Hepatocyte (in vitro differentiated cells): ENCODE measurements around the gene PHF1. TPM values are rescaled to one million over a fixed set of nuclear protein-coding genes. Genes with fewer than 3 reads are reported as not detected.
A peak's percentile ranks its signal among the peaks of the same experiment; 100 is the strongest.

Source experiments
- DNase-seq: peaks from one replicate; pipeline ENCODE4 v3.0.0-alpha.2; 2016; ENCODE audit warnings: low spot score
- H2AFZ ChIP-seq: fragments of 200-600 bp; sonication (generic); 2 replicates; pipeline ENCODE4 v1.6.0; 2016; ENCODE audit warnings: antibody characterized with exemption, mild to moderate bottlenecking
- H3K27ac ChIP-seq: fragments of 200-600 bp; sonication (generic); 2 replicates; pipeline ENCODE4 v1.5.1; 2016; ENCODE audit warnings: mild to moderate bottlenecking
- H3K27me3 ChIP-seq: fragments of 200-600 bp; sonication (generic); 2 replicates; pipeline ENCODE4 v1.6.1; 2016
- H3K36me3 ChIP-seq: fragments of 200-600 bp; sonication (generic); replicated peaks from 2 replicates; pipeline ENCODE4 v1.5.1; 2016; ENCODE audit warnings: low read depth; ENCODE audit not compliant: insufficient read depth
- H3K4me1 ChIP-seq: fragments of 200-600 bp; sonication (generic); 2 replicates; pipeline ENCODE4 v1.5.1; 2016; ENCODE audit warnings: mild to moderate bottlenecking, moderate library complexity; ENCODE audit not compliant: insufficient read depth
- H3K4me2 ChIP-seq: fragments of 200-600 bp; sonication (generic); 2 replicates; pipeline ENCODE4 v1.6.0; 2016
- H3K4me3 ChIP-seq: fragments of 200-600 bp; sonication (generic); 2 replicates; pipeline ENCODE4 v1.5.1; 2016; ENCODE audit warnings: mild to moderate bottlenecking
- H3K79me2 ChIP-seq: fragments of 200-600 bp; sonication (generic); 2 replicates; pipeline ENCODE4 v1.6.0; 2017; ENCODE audit warnings: mild to moderate bottlenecking
- H3K9me2 ChIP-seq: fragments of 200-600 bp; sonication (generic); replicated peaks from 2 replicates; pipeline ENCODE4 v1.6.0; 2017; ENCODE audit warnings: mild to moderate bottlenecking; ENCODE audit not compliant: insufficient read depth
- H3K9me3 ChIP-seq: fragments of 200-600 bp; sonication (generic); 2 replicates; pipeline ENCODE4 v1.5.1; 2016; ENCODE audit warnings: low read depth, mild to moderate bottlenecking
- H4K20me1 ChIP-seq: fragments of 200-600 bp; sonication (generic); 2 replicates; pipeline ENCODE4 v1.6.0; 2016; ENCODE audit warnings: mild to moderate bottlenecking; ENCODE audit not compliant: insufficient read depth, poor library complexity, severe bottlenecking
- EZH2 ChIP-seq: fragments of 200-600 bp; sonication (generic); IDR thresholded peaks from 2 replicates; pipeline ENCODE4 v1.6.1; 2016; ENCODE audit warnings: antibody characterized with exemption, mild to moderate bottlenecking, borderline replicate concordance
- EZH2phosphoT487 ChIP-seq: fragments of 200-600 bp; sonication (generic); IDR thresholded peaks from one replicate; pipeline ENCODE4 v1.6.1; 2018; ENCODE audit warnings: antibody characterized with exemption, mild to moderate bottlenecking, low read depth, moderate library complexity; ENCODE audit not compliant: unreplicated experiment, severe bottlenecking
- WGBS: methylation state at CpG from one replicate; pipeline ENCODE4 v1.1.6; 2016; ENCODE audit warnings: low lambda C conversion rate; ENCODE audit errors: missing lambda C conversion rate; 5-methylcytosine and 5-hydroxymethylcytosine counted together
- polyA plus RNA-seq: library from polyadenylated mRNA; unstranded; fragments of >200 nt; fragmentation: Nextera tagmentation; extraction: Ambion mirVana; gene quantifications from 2 replicates; pipeline ENCODE4 v1.2.1, GENCODE V29; 2016
- total RNA-seq: library from RNA; depleted of rRNA; stranded (reverse); fragments of >200 nt; gene quantifications from 2 replicates; pipeline ENCODE4 v1.2.3, GENCODE V29; 2014
- TF ChIP-seq, protein P1 (sequence below): fragments of 200-600 bp; sonication (generic); IDR thresholded peaks from 2 replicates; pipeline ENCODE4 v1.5.1; 2016; ENCODE audit warnings: antibody characterized with exemption, mild to moderate bottlenecking; ENCODE audit not compliant: poor library complexity

PHF1 gene
- total and polyA plus RNA-seq, 2 experiments from 2014 or later = 37.2 to 42.4 TPM

DNA sequence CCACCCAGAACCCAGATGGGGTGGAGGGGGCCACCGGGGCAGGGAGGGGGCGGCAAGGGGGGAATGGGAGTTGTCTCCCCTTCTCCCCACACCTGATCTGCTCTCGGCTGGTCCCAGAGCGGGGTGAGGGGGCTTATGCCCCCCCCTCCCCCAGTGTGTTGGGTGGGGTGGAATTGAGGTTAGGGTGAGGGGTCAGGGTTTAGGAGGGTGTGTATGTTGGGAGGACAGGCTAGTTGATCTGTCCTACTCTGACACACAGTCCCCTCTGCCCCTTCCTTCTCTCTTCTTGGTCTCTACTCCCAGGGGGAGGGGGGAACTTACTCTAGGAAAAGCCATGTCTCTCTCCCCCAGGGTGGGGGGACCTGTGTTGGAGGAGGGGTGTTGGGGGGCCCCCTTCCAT is 41.7 kb downstream of the PHF1 start:
- no peak overlapping the region for H3K4me2 ChIP-seq
- no peak overlapping the region for H3K4me3 ChIP-seq
- H3K9me2 ChIP-seq = no peaks in the 10 kb centered on the region
- H3K4me1 ChIP-seq = no peaks in the 10 kb centered on the region
- no peaks in the 10 kb centered on the region for H3K9me3 ChIP-seq
- H4K20me1 ChIP-seq = no peaks in the 10 kb centered on the region
- DNase-seq = no peak
- no peaks in the 10 kb centered on the region for H3K27me3 ChIP-seq
- TF ChIP-seq EZH2phosphoT487 = no peak
- TF ChIP-seq, protein P1, sequence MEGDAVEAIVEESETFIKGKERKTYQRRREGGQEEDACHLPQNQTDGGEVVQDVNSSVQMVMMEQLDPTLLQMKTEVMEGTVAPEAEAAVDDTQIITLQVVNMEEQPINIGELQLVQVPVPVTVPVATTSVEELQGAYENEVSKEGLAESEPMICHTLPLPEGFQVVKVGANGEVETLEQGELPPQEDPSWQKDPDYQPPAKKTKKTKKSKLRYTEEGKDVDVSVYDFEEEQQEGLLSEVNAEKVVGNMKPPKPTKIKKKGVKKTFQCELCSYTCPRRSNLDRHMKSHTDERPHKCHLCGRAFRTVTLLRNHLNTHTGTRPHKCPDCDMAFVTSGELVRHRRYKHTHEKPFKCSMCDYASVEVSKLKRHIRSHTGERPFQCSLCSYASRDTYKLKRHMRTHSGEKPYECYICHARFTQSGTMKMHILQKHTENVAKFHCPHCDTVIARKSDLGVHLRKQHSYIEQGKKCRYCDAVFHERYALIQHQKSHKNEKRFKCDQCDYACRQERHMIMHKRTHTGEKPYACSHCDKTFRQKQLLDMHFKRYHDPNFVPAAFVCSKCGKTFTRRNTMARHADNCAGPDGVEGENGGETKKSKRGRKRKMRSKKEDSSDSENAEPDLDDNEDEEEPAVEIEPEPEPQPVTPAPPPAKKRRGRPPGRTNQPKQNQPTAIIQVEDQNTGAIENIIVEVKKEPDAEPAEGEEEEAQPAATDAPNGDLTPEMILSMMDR = no peak
- no peak for TF ChIP-seq EZH2
- WGBS = no CpG with 5 or more reads among the region's 4 CpGs
- H3K36me3 ChIP-seq = no peaks in the 10 kb centered on the region
- peaks cover 21% of the 10 kb centered on the region for H3K79me2 ChIP-seq
- H2AFZ ChIP-seq = no peak overlapping the region
- H3K27ac ChIP-seq = no peak overlapping the region

DNA sequence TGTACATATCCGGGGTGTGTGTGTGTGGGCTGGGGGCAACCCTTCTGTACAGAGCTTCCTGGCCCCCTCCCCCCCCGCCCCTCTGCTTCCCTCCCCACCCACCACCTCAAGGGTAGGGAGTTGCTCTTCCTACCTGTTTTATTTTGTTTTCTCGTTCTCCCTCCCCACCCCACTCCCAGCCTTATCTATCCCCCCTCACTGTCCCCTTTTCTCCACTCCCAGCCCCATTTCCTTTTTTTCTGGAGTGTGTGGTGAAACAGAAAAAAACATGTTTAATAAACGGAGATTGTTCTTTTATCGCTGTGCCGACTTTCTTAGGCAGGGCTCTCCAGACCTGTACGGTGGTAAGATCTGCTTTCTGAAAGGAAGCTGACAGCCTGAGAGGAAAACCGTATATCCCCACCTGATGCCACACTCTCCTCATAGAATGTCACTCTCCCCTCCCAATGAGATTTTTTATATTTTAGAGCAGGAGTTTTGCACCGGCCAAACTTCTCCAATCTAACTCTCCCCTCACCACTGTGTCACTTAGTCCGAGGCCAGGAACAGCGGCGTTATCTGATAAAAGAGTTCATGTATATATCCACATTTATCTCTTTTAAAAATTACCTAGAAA is 42.7 kb downstream of the PHF1 start:
- Histone ChIP-seq H3K4me3 (peak overlapping the region; percentile 63), H3K9me2 (no peaks in the 10 kb centered on the region), H3K36me3 (no peaks in the 10 kb centered on the region), H3K79me2 (peaks cover 21% of the 10 kb centered on the region), H3K4me2 (peak overlapping the region; percentile 81), H3K4me1 (no peaks in the 10 kb centered on the region), H4K20me1 (no peaks in the 10 kb centered on the region), H3K27ac (peak overlapping the region; percentile 75), H2AFZ (peak overlapping the region; percentile 44), H3K27me3 (no peaks in the 10 kb centered on the region), H3K9me3 (no peaks in the 10 kb centered on the region)
- TF ChIP-seq EZH2phosphoT487 (no peak), EZH2 (no peak)
- TF ChIP-seq, protein P1 = no peak
- no peak for DNase-seq
- WGBS = 19% methylated on average over 10 of the region's 12 CpGs

DNA sequence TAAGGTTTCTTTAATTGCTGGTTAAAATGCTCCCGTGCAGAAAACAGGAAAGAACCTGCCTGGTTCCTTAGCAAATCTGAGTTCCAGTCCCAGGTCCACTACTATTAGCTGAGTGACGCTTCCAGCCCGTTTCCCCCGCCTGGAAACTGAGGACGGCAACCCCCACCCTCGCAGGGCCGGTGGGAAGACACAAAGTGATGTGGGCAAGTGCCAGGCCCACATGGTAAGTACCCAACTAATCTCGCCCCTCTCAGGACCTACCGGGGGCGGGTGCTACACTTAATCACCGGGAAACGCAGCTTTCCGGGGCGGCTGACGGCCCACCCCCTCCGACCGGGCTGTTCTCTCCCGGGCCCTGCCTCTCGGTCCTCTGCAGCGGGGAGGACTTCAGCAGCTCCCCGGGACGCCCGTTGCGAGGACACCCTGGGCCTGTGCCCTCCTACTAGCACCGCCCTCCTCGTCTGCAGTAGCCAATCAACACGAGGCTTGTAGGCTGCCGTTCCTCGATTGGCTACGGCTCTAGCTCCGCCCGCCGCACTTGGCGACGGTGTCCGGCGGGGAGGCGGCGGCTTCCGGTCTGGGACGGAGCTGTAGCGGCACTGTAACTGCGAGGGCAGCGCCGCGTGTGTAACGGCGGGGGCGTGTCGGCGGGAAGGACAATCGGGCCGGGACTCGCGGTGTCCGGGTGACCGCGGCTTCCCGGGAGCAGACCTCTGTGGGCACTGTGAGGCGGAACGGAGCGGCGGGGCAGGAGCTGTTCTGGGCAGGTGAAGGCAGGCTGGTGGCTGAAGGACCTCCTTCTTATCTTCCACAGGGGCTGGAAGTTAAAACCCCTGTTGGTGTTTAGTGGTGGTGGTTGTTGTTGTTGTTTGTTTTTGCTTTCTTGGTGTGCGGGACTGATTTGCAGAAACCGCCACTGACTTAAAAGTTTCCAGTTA is 43.5 kb downstream of the PHF1 start, which contains the start of gene ZBTB9:
TSS of gene ZBTB9 (plus strand) at position 568 of the 938 bp plus-strand sequence. CDS start 525 bp downstream, outside the sequence.
- peak within 1 kb of the TSS; percentile 82 for H3K4me2 ChIP-seq
- peak within 1 kb of the TSS; percentile 47 for H2AFZ ChIP-seq
- H3K27me3 ChIP-seq = no peaks in the 10 kb centered on the region
- no peaks in the 10 kb centered on the region for H3K36me3 ChIP-seq
- peaks cover 21% of the 10 kb centered on the region for H3K79me2 ChIP-seq
- H3K27ac ChIP-seq = peak within 1 kb of the TSS; percentile 75
- no peaks in the 10 kb centered on the region for H3K9me2 ChIP-seq
- peak; percentile 98 for DNase-seq
- WGBS = under 1% methylated on average over 65 of the region's 65 CpGs
- H3K4me1 ChIP-seq = no peaks in the 10 kb centered on the region
- no peaks in the 10 kb centered on the region for H3K9me3 ChIP-seq
- H4K20me1 ChIP-seq = no peaks in the 10 kb centered on the region
- peak within 1 kb of the TSS; percentile 63 for H3K4me3 ChIP-seq
- TF ChIP-seq EZH2 (no peak), EZH2phosphoT487 (no peak)
- TF ChIP-seq, protein P1 = no peak
